T-helper 22 cell (primary cell): ENCODE data around the gene PPM1H.

Experiments used
- DNase-seq: peaks from one replicate; pipeline ENCODE4 v3.0.0-alpha.2; 2020; ENCODE audit warnings: low read depth

Gene PPM1H

GRCh38 chr12:62646566-62646965 lies 288.4 kb downstream of the PPM1H start:
- DNase-seq: no peak

DNA sequence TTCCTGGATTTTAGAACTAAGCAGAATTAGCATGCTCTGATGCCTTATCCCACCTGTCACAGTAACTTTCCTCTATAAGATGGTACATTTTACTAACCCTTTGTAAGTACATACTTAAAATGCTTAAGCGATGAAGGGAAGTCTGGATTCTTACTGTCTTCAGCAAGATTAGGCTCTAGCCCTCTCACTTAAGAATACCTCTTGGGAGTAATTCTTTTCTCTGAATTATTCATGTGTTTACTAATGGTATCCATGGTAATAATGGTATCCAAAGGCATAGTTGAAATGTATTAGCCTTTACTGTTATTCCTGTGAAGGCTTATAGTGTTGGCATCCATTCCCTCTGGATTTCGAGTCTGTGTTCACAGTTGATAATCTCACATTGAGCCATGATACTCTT lies 291.5 kb downstream of the PPM1H start:
- DNase-seq: no peak

- no peak for DNase-seq
Observed at GRCh38 chr12:62642486-62642885, 292.5 kb downstream of the PPM1H start.

DNA sequence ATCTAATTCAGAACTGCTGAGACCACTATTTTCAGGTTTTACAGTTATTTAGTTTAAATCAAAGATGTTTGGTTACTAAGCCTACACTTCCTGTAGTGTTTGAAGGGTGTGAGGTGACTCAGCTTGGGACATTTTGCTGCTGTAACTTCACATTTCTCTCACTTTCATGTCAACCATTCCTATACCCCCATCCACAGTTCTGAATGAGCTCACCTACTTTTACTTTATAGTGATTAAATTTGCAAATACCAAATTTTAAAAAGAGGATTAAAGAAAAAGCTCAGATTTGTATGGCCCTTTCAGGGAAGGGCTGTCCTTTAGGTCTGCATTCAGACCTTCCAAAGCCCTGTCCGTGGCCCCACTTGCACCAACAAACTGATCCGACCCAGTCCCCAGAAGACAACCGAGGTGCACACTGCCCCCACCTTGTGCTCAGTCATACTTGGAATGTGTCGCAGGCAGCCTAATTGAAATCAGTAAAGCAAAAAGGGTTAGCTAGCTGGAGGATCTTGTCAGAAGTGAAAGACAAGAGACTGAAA lies 294.0 kb downstream of the PPM1H start:
- no peak for DNase-seq

GRCh38 chr12:62637679-62638078 lies 297.3 kb downstream of the PPM1H start:
- no peak for DNase-seq

- DNase-seq: no peak
Observed at GRCh38 chr12:62635649-62636048, 299.3 kb downstream of the PPM1H start.

GRCh38 chr12:62632411-62632918 lies 302.5 kb downstream of the PPM1H start:
- no peak for DNase-seq

GRCh38 chr12:62631471-62632410 lies 303.2 kb downstream of the PPM1H start:
- DNase-seq: no peak

DNA sequence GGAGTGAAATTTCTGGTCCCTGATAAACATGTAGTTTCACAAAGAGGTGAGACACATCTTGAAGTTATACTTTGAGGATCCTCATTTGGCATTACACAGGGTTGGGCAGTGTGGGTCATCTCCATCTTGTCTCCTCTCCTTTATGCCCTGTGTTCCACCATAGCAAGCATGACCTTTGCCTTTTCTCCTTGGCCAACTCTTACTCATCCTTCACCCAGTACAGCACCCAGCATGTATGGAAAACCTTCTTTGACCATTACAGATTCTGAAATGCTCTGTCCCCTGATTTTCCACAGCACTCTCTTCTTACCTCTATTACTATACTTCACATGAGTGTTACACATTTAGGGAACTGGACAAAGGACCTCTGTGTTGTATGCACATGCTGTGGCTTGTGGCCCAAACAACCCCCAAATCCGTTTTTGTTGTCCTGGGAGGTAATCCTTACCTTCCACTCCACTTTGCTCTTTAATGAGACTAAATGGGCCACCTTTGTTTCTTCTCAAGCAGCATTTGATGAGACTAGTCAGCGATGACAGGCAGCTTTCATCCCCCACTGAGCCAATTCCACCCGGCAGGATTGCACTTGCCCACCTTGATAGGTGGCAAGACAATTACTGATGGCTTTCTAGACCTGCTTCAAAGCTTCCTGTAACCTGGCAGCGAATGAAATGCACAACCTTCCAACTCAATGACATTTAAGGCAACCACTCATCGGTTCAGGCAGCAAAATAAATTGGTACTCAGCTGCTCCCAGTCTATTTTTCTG lies 304.8 kb downstream of the PPM1H start:
- no peak for DNase-seq

- no peak for DNase-seq
Observed at GRCh38 chr12:62629413-62629812, 305.5 kb downstream of the PPM1H start.

- DNase-seq: no peak
Observed at GRCh38 chr12:62627181-62627580, 307.8 kb downstream of the PPM1H start.

DNA sequence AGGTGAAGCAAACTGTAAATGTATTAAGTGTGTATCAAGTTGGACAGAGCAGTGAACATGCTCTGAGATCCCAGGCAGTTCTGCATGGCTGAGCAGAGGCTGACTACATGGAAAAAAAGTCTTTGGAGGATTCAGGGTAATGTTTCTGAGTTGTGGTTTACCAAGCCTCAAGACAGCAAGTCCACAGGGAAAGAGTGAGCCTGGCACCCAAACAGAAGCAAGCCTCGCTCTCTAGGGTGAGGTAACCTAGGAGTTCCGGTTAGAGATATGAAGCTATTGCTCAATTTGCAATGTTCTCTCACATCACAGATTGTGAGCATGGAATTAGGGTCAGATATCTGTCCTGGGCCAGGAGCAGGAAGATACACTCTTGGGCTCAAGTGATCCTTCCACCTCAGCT lies 309.7 kb downstream of the PPM1H start:
- DNase-seq: no peak

GRCh38 chr12:62622177-62622576 lies 312.8 kb downstream of the PPM1H start:
- DNase-seq: no peak

DNA sequence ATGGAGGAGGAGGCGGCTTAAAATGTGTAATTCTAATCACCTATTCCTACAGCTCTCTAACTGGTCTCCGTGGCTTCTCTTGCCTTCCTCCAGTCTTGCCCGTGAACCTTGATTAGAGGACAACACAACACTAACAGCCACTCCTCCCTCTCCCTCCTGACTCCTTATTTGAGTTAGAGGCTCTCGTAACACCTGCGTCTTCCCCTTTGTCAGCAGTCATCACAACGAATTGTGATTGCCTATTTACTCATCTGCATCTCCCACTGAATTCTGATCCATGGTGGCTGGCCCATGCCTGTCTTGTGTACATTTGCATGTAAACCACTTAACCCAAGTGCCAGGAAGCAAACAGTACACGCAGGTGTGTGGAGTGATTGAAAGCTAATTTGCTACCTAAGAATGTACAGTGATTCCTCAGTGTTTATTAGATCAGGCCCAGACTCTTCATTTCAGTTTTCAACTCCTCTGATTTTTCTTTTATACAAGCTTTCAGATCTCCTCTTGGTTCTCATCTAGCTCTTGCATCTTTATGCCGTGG lies 313.8 kb downstream of the PPM1H start:
- no peak for DNase-seq

GRCh38 chr12:62618930-62619329 lies 316.0 kb downstream of the PPM1H start:
- DNase-seq: no peak

GRCh38 chr12:62618319-62618718 lies 316.6 kb downstream of the PPM1H start:
- DNase-seq: no peak

DNA sequence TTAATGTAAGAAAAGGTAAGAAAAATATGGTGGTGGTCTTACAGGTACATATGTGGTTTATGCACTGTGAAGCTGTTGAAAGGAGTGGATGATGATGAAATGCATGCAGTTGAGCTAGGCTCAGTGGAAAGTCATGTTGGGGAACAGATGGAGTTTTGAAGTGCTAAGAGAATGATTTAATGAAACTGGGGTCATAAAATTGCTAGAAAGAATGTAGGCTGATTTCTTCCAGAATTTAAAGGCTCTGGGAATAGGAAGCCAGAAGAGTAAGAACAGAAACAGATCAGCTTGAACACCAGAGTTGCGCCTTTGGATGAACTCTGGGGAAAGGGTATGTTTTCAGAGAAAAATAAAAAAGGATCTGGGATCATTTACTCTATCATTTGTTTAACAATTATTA lies 321.9 kb downstream of the PPM1H start:
- DNase-seq: no peak

GRCh38 chr12:62606654-62607053 lies 328.3 kb downstream of the PPM1H start:
- DNase-seq: no peak

DNA sequence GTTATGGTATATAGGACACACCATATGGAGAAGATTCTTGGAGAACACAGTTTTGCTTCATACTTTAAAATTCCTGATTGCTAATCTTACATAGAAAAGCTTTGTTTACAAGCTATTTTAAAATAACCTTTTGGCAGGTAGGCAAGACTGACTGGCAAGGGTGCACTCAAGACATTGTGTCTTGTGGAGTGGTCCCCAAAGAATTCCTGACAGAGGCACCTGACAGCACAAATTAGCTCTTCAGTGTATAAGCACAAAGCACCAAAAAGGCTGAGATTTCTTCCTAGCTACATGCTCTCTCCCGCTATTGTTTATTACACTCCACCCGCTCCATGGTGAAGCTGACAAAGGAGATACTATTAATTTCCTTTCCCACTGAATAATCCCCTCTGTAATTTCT lies 329.0 kb downstream of the PPM1H start:
- no peak for DNase-seq

DNA sequence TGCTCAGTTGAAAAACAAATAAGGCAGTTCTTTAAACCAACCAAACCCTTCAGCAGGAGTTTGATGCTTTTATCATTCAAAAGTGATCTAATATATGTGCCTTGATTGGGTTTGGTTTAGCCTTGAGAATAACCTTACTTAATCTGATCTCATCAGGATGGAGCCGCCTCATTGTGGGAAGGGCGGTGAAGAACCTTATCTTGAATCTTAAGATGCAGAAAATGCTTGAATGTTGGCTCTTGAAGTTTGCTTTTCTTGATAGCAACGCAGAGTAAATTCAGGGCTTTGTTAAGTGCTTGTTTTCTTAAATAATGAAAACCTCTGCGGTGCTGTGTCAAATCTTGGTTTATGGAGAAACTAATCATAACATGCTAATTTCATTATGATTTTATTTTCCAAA lies 330.1 kb downstream of the PPM1H start:
- DNase-seq: peak; percentile 14

DNA sequence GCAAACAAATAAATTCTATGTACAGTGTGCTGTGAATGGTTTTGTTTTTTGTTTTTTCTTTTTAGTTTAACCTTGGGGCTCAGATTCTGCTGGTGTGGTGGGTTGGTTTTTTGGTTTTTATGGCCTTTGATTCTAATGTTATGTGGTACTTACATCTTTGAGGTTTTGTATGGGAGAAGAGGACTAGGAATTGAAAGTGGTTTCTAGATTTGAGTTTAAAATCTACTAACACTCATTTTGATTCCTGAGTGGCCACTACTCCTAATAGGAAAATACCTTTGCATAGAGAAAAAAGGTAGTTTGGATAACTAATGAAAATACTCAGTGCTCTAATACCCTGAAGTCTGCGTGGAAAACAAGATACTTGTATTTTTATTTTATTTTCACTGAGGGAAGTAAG lies 330.6 kb downstream of the PPM1H start:
- DNase-seq: no peak

- DNase-seq: no peak
Observed at GRCh38 chr12:62603811-62604098, 331.2 kb downstream of the PPM1H start.
